ENCODE results near the gene RSBN1. TPM values are rescaled to one million over a fixed set of nuclear protein-coding genes. Genes with fewer than 3 reads are reported as not detected.

RSBN1 gene
- total RNA-seq, 1 experiment from 2014 or later: 15.5 TPM

- Mint-ChIP-seq H3K27ac (no peak overlapping the region), H3K27me3 (ENCODE audit: low read depth) (no peaks in the 10 kb centered on the region), H3K9me3 (peaks cover 17% of the 10 kb centered on the region), H3K4me1 (no peaks in the 10 kb centered on the region), H3K36me3 (peaks cover 20% of the 10 kb centered on the region), H3K4me3 (no peak overlapping the region)
- ATAC-seq (no peak), DNase-seq (ENCODE audit: low spot score) (no peak)
- CTCF ChIA-PET: no interaction called here
- POLR2A ChIA-PET: no interaction called here
- TF ChIP-seq PREB (CRISPR knock-in tag; IDR thresholded peaks at IDR 0.05; ENCODE audit: borderline replicate concordance): no peak
- TF ChIP-seq EMX1 (CRISPR knock-in tag; IDR thresholded peaks at IDR 0.05): no peak
- TF ChIP-seq ZNF396 (CRISPR knock-in tag; IDR thresholded peaks at IDR 0.05; ENCODE audit: borderline replicate concordance): no peak
- TF ChIP-seq FOXJ3 (CRISPR knock-in tag; IDR thresholded peaks at IDR 0.05; ENCODE audit: borderline replicate concordance): no peak
- no peak for TF ChIP-seq AR (CRISPR knock-in tag; IDR thresholded peaks at IDR 0.05)
- TF ChIP-seq ZNF425 (CRISPR knock-in tag; conservative IDR thresholded peaks at IDR 0.05): no peak
- no peak for TF ChIP-seq SOX15 (CRISPR knock-in tag; IDR thresholded peaks at IDR 0.05)
- TF ChIP-seq TEAD1 (CRISPR knock-in tag; IDR thresholded peaks at IDR 0.05): no peak
- TF ChIP-seq TEAD4 (CRISPR knock-in tag; IDR thresholded peaks at IDR 0.05): no peak
- TF ChIP-seq MAX (CRISPR knock-in tag; IDR thresholded peaks at IDR 0.05): no peak
- no peak for TF ChIP-seq NFATC4 (CRISPR knock-in tag; IDR thresholded peaks at IDR 0.05)
- no peak for TF ChIP-seq IRF1 (CRISPR knock-in tag; IDR thresholded peaks at IDR 0.05)
- no peak for TF ChIP-seq RELA (CRISPR knock-in tag; IDR thresholded peaks at IDR 0.05; ENCODE audit: borderline replicate concordance)
- TF ChIP-seq ZNF532 (CRISPR knock-in tag; IDR thresholded peaks at IDR 0.05; ENCODE audit: borderline replicate concordance): no peak
- no peak for TF ChIP-seq NR2C2 (CRISPR knock-in tag; IDR thresholded peaks at IDR 0.05)
- TF ChIP-seq FOXP4 (CRISPR knock-in tag; IDR thresholded peaks at IDR 0.05): no peak
- TF ChIP-seq STAT6 (CRISPR knock-in tag; conservative IDR thresholded peaks at IDR 0.05; ENCODE audit: low read depth): no peak
Observed at GRCh38 chr1:113742515-113742914, 69.8 kb downstream of the RSBN1 start.
